Upper lobe of left lung (tissue), 6 donors: ENCODE measurements around the gene LRP5. TPM values are rescaled to one million over a fixed set of nuclear protein-coding genes. Genes with fewer than 3 reads are reported as not detected.

Experiments used
- ATAC-seq, 2 donors: fragments of 200-7000 bp; cut with Tn5 transposase; one replicate each; pipeline ENCODE4 v1.9.1; 2022; ENCODE audit warnings: mild to moderate bottlenecking in 2 of 2, moderate library complexity in 2 of 2; ENCODE audit not compliant: low FRiP score in 2 of 2
- DNase-seq, 2 donors: peaks; one replicate each; pipeline ENCODE4 v3.0.0-alpha.2; 2019 to 2020
- H3K27ac ChIP-seq, 4 donors: fragments of 200-600 bp; sonication (generic); one replicate each; pipeline ENCODE4 v1.5.1; 2016 to 2019
- H3K27me3 ChIP-seq, 4 donors: fragments of 200-600 bp; sonication (generic); one replicate each; pipeline ENCODE4 v1.5.1; 2017 to 2019
- H3K36me3 ChIP-seq, 4 donors: fragments of 200-600 bp; sonication (generic); one replicate each; pipeline ENCODE4 v1.5.1; 2016 to 2019
- H3K4me1 ChIP-seq, 4 donors: fragments of 200-600 bp; sonication (generic); one replicate each; pipeline ENCODE4 v1.5.1; 2018 to 2019
- H3K4me3 ChIP-seq, 4 donors: fragments of 200-600 bp; sonication (generic); one replicate each; pipeline ENCODE4 v1.5.1; 2017 to 2019; ENCODE audit warnings: mild to moderate bottlenecking in 2 of 4, moderate library complexity in 1 of 4
- H3K9me3 ChIP-seq, 4 donors: fragments of 200-600 bp; sonication (generic); one replicate each; pipeline ENCODE4 v1.5.1; 2018 to 2019
- CTCF ChIP-seq, 6 experiments: fragments of 450-650 bp in 4 of 6; fragments of 200-600 bp in 2 of 6; sonication (generic) in 2 of 6; IDR thresholded peaks; one replicate each; pipeline ENCODE4 v1.5.1; 2016 to 2019; ENCODE audit warnings: antibody characterized with exemption in 6 of 6
- EP300 ChIP-seq, 4 donors: sonication (generic); formaldehyde crosslinking; IDR thresholded peaks; one replicate each; pipeline ENCODE4 v1.5.1; 2017; ENCODE audit warnings: antibody characterized with exemption in 4 of 4, control low read depth in 2 of 4
- POLR2A ChIP-seq, 4 donors: fragments of 450-650 bp; IDR thresholded peaks; one replicate each; pipeline ENCODE4 v1.5.1; 2016 to 2017; ENCODE audit warnings: antibody characterized with exemption in 4 of 4, mild to moderate bottlenecking in 2 of 4
- POLR2AphosphoS5 ChIP-seq, 2 donors: sonication (generic); formaldehyde crosslinking; IDR thresholded peaks; one replicate each; pipeline ENCODE4 v1.5.1; 2017; ENCODE audit warnings: antibody characterized with exemption in 2 of 2
- WGBS, 2 donors: methylation state at CpG; one replicate each; pipeline ENCODE4 v1.1.5; 2017 to 2018; 5-methylcytosine and 5-hydroxymethylcytosine counted together
- total RNA-seq, 6 donors: library from RNA; depleted of rRNA in 4 of 6; stranded (reverse); fragments of >200 nt in 4 of 6; gene quantifications; one replicate each; pipeline versions ENCODE4 v1.1.0 to v1.2.1, GENCODE V29; 2016 to 2021
- donor health status: DM: no; HTN: no; CAD: no; lungs with moderate emphysema.
- donor health status: DM: no; HTN: yes; CAD: no; lungs with severe emphysema.

Gene LRP5
- total RNA-seq, 6 donors from 2014 or later, result 51.5 to 79.4 (median 67.6) TPM

- DNase-seq, result peak in 1 of 2 donors; percentile 74
- WGBS, 2 donors, result 94% methylated on average over 13 to 40 of the region's 40 CpGs
- TF ChIP-seq POLR2A (IDR thresholded peaks at IDR 0.05) (no peak), CTCF (IDR thresholded peaks at IDR 0.05) (no peak)
- Histone ChIP-seq H3K4me1 (no peaks in the 10 kb centered on the region), H3K9me3 (peaks cover 0 to 14% (median 6%) of the 10 kb centered on the region in 4 donors), H3K27me3 (no peaks in the 10 kb centered on the region), H3K27ac (no peak overlapping the region), H3K4me3 (no peak overlapping the region), H3K36me3 (peaks cover 0 to 54% (median 23%) of the 10 kb centered on the region in 4 donors)
- peak in 1 of 2 donors; percentile 32 for ATAC-seq
Measured at GRCh38 chr11:68424981-68425865, 112.8 kb downstream of the LRP5 start.

- Histone ChIP-seq H3K4me3 (no peak overlapping the region), H3K4me1 (no peaks in the 10 kb centered on the region), H3K27ac (no peak overlapping the region), H3K36me3 (peaks cover 0 to 54% (median 23%) of the 10 kb centered on the region in 4 donors), H3K27me3 (no peaks in the 10 kb centered on the region), H3K9me3 (peaks cover 0 to 14% (median 6%) of the 10 kb centered on the region in 4 donors)
- no peak for TF ChIP-seq POLR2A (IDR thresholded peaks at IDR 0.05)
- no peak for ATAC-seq
- no peak for DNase-seq
- WGBS, 2 donors, result 96% methylated on average over 15 to 20 of the region's 21 CpGs
Measured at GRCh38 chr11:68425866-68426380, 113.5 kb downstream of the LRP5 start.

- peaks cover 0 to 63% (median 30%) of the 10 kb centered on the region in 4 donors for H3K36me3 ChIP-seq
- TF ChIP-seq EP300 (IDR thresholded peaks at IDR 0.05) (no peak), CTCF (IDR thresholded peaks at IDR 0.05) (no peak), POLR2AphosphoS5 (IDR thresholded peaks at IDR 0.05) (no peak), POLR2A (IDR thresholded peaks at IDR 0.05) (no peak)
- ATAC-seq, result no peak
- WGBS, 2 donors, result 89 to 92% methylated on average over 3 of the region's 3 CpGs
- H3K27ac ChIP-seq, result no peak overlapping the region
- DNase-seq, result no peak
- H3K9me3 ChIP-seq, result peaks cover 0 to 14% (median 6%) of the 10 kb centered on the region in 4 donors
- H3K4me1 ChIP-seq, result no peaks in the 10 kb centered on the region
- no peak overlapping the region for H3K4me3 ChIP-seq
- H3K27me3 ChIP-seq, result no peaks in the 10 kb centered on the region
Measured at GRCh38 chr11:68429661-68430060, 117.3 kb downstream of the LRP5 start.

- no peak for ATAC-seq
- Histone ChIP-seq H3K4me3 (no peak overlapping the region), H3K4me1 (no peaks in the 10 kb centered on the region), H3K27ac (no peak overlapping the region), H3K9me3 (peaks cover 0 to 14% (median 6%) of the 10 kb centered on the region in 4 donors), H3K27me3 (no peaks in the 10 kb centered on the region), H3K36me3 (peaks cover 0 to 63% (median 30%) of the 10 kb centered on the region in 4 donors)
- TF ChIP-seq EP300 (IDR thresholded peaks at IDR 0.05) (no peak), POLR2A (IDR thresholded peaks at IDR 0.05) (no peak), POLR2AphosphoS5 (IDR thresholded peaks at IDR 0.05) (no peak), CTCF (IDR thresholded peaks at IDR 0.05) (no peak)
- no peak for DNase-seq
- 95 to 100% methylated on average over 5 of the region's 5 CpGs for WGBS, 2 donors
Measured at GRCh38 chr11:68430384-68430783, 118.0 kb downstream of the LRP5 start.

GRCh38 chr11:68430801-68431200, 118.4 kb downstream of the LRP5 start:
- H3K36me3 ChIP-seq, result peaks cover 0 to 63% (median 30%) of the 10 kb centered on the region in 4 donors
- DNase-seq, result peak in 1 of 2 donors; percentile 61
- peaks cover 0 to 14% (median 6%) of the 10 kb centered on the region in 4 donors for H3K9me3 ChIP-seq
- 85 to 92% methylated on average over 2 to 3 of the region's 3 CpGs for WGBS, 2 donors
- no peaks in the 10 kb centered on the region for H3K4me1 ChIP-seq
- H3K4me3 ChIP-seq, result no peak overlapping the region
- TF ChIP-seq POLR2AphosphoS5 (IDR thresholded peaks at IDR 0.05) (no peak), EP300 (IDR thresholded peaks at IDR 0.05) (no peak), CTCF (IDR thresholded peaks at IDR 0.05) (no peak), POLR2A (IDR thresholded peaks at IDR 0.05) (no peak)
- H3K27ac ChIP-seq, result no peak overlapping the region
- peak in 1 of 2 donors; percentile 28 for ATAC-seq
- H3K27me3 ChIP-seq, result no peaks in the 10 kb centered on the region
